ENCODE measurements around the gene IRAK2. TPM values are rescaled to one million over a fixed set of nuclear protein-coding genes. Genes with fewer than 3 reads are reported as not detected.
"Not testable (repeated sequence)": the region's sequence is repeated elsewhere in the genome, so short reads cannot be mapped to it uniquely, and the experiment has no call there.

IRAK2 gene
- polyA plus RNA-seq, 1 experiment: 2.5 TPM

DNA sequence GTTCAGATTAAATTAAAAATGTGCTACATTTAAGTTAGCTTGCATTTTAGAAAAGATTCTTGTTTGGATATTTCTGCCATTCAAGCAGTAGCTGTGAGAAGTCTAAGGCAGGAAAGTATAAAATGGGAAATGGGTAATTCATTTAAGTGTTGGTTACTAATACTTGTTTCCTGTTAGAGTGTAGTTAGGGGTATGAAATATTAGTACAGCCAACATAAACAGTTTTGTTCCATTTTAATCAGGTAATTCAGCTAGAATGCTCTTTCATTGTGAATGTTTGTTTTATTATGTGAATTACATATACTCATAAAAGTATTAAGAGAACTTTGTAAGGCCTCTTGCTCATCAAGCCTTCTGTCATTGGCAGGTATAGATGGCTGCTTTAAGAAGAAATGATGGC is 103.4 kb downstream of the IRAK2 start:
- ChIA-PET POLR2A (no interaction called here), CTCF (no interaction called here)
- Histone ChIP-seq H3K27me3 (ENCODE audit: control insufficient read depth, insufficient read depth, low read length) (no peaks in the 10 kb centered on the region), H3K4me3 (ENCODE audit: low read depth, low read length) (no peak overlapping the region), H3K36me3 (ENCODE audit: control insufficient read depth, insufficient read depth, low read length) (peaks cover 8% of the 10 kb centered on the region)
- DNase-seq (ENCODE audit: low read depth): no peak
- TF ChIP-seq, protein P1, sequence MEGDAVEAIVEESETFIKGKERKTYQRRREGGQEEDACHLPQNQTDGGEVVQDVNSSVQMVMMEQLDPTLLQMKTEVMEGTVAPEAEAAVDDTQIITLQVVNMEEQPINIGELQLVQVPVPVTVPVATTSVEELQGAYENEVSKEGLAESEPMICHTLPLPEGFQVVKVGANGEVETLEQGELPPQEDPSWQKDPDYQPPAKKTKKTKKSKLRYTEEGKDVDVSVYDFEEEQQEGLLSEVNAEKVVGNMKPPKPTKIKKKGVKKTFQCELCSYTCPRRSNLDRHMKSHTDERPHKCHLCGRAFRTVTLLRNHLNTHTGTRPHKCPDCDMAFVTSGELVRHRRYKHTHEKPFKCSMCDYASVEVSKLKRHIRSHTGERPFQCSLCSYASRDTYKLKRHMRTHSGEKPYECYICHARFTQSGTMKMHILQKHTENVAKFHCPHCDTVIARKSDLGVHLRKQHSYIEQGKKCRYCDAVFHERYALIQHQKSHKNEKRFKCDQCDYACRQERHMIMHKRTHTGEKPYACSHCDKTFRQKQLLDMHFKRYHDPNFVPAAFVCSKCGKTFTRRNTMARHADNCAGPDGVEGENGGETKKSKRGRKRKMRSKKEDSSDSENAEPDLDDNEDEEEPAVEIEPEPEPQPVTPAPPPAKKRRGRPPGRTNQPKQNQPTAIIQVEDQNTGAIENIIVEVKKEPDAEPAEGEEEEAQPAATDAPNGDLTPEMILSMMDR (IDR thresholded peaks at IDR 0.05; ENCODE audit: insufficient read depth, low read depth, low read length): no peak

DNA sequence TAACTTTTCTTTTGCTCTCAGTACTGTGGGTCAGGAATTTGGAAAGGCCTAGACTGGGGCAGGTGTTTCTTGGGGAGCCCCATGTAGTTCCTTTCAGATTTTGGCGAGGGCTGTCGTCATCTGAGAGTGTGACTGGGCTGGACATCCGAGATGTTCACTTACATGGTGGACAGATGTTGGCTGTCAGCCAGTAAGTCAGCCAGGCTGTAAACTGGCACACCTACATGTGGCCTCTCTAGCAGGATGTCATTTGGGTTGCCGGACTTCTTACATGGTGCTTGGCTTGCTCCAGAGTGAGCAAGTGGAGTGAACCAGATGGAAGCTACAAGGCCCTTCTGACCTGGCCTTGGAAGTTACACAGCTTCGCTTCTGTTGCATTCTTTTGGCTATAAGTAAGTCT is 104.2 kb downstream of the IRAK2 start:
- H3K27me3 ChIP-seq (ENCODE audit: control insufficient read depth, insufficient read depth, low read length): no peaks in the 10 kb centered on the region
- no peak for DNase-seq (ENCODE audit: low read depth)
- TF ChIP-seq, protein P1 (IDR thresholded peaks at IDR 0.05; ENCODE audit: insufficient read depth, low read depth, low read length): no peak
- H3K4me3 ChIP-seq (ENCODE audit: low read depth, low read length): no peak overlapping the region
- POLR2A ChIA-PET: no interaction called here
- peaks cover 8% of the 10 kb centered on the region for H3K36me3 ChIP-seq (ENCODE audit: control insufficient read depth, insufficient read depth, low read length)
- CTCF ChIA-PET: no interaction called here

DNA sequence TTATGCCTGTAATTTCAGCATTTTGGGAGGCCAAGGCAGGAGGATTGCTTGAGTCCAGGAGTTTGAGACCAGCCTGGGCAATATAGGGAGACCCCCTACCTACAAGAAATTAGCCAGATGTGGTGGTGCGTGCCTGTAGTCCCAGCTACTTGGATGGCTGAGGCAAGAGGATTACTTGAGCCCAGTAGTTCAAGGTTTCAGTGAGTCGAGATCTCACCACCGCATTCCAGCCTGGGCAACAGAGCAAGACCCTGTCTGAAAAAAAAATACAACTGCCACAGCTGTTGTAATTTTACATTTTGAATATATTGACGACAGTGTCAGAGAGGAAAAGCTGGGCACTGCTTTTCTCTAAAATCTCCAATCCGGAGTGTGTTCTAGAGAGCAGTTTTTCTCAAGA is 104.7 kb downstream of the IRAK2 start:
- Histone ChIP-seq H3K36me3 (ENCODE audit: control insufficient read depth, insufficient read depth, low read length) (peaks cover 8% of the 10 kb centered on the region), H3K27me3 (ENCODE audit: control insufficient read depth, insufficient read depth, low read length) (no peaks in the 10 kb centered on the region), H3K4me3 (ENCODE audit: low read depth, low read length) (no peak overlapping the region)
- no peak for DNase-seq (ENCODE audit: low read depth)
- TF ChIP-seq, protein P1 (IDR thresholded peaks at IDR 0.05; ENCODE audit: insufficient read depth, low read depth, low read length): no peak
- CTCF ChIA-PET: no interaction called here
- POLR2A ChIA-PET: no interaction called here

DNA sequence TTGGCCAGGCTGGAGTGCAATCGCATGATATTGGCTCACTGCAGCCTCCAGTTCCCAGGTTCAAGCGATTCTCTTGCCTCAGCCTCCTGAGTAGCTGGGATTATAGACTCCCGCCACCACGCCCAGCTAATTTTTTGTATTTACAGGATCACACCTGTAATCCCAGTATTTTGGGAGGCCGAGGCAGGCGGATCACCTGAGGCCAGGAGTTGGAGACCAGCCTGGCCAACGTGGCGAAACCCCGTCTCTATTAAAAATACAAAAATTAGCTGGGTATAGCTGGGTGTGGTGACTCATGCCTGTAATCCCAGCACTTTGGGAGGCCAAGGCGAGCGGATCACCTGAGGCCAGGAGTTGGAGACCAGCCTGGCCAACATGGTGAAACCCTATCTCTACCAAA is 107.8 kb downstream of the IRAK2 start:
- CTCF ChIA-PET: interaction anchor here (1.7 kb wide), 1 partner anchor 9 kb away, joined by 9 read pairs; no protein-coding TSS in a partner anchor
- H3K4me3 ChIP-seq (ENCODE audit: low read depth, low read length); H3K36me3 ChIP-seq (ENCODE audit: control insufficient read depth, insufficient read depth, low read length); H3K27me3 ChIP-seq (ENCODE audit: control insufficient read depth, insufficient read depth, low read length); DNase-seq (ENCODE audit: low read depth): not testable (repeated sequence)
- POLR2A ChIA-PET: interaction anchor here (0.7 kb wide), 1 partner anchor 518 kb away, joined by 4 read pairs; no protein-coding TSS in a partner anchor

DNA sequence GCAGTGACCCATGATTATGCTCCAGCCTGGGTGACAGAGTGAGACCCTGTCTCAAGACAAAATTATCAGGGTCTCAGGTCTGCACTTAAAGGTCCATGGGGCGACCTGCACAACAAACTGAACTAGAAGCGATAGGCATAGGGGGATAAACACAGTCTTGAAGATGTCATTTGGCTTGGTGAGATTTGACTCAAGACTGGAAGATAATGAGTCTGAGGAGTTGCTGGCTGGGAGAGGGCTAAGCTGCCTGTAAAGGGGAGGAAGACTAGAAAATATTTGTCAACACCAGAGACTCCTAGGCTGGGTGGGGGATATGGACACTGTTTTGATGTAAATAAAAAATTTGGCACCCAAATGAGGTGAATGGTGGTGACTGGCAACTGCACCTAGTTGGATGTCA is 108.3 kb downstream of the IRAK2 start:
- DNase-seq (ENCODE audit: low read depth): no peak
- Histone ChIP-seq H3K4me3 (ENCODE audit: low read depth, low read length) (no peak overlapping the region), H3K36me3 (ENCODE audit: control insufficient read depth, insufficient read depth, low read length) (peaks cover 9% of the 10 kb centered on the region), H3K27me3 (ENCODE audit: control insufficient read depth, insufficient read depth, low read length) (no peaks in the 10 kb centered on the region)
- TF ChIP-seq, protein P1 (IDR thresholded peaks at IDR 0.05; ENCODE audit: insufficient read depth, low read depth, low read length): no peak
- CTCF ChIA-PET: interaction anchor here (1.7 kb wide), 1 partner anchor 9 kb away, joined by 9 read pairs; no protein-coding TSS in a partner anchor
- POLR2A ChIA-PET: interaction anchor here (0.7 kb wide), 1 partner anchor 518 kb away, joined by 4 read pairs; no protein-coding TSS in a partner anchor

DNA sequence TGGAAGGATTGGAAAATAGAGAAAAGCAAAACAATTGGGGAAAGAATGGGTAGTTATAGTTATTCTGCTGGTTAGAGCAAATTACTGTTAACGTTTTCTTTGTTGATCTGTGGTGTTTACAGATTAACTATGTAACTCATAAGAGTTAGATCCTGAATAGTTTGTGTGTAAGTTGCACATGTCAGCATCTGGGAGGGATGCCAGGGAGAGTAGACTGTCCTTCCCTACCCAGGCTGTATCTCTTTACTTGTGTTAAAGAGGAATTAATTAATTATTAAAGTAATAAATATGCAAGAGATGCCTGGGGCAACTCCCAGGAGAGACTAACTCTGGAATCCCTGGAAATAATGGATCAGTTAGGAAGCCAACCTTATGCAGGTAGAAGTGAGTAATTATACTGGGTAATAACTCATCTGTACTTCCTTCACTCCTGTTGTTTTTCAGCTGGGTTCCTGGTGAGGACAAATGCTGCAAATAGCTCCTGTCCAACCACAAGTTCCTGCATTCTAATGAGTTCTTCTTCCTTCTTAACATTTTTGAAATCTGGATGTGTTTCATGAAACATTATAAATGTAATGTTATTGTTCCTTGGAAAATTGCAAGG is 109.1 kb downstream of the IRAK2 start:
- CTCF ChIA-PET: interaction anchor here (1.7 to 2.0 kb wide), 2 partner anchors 10 kb away, joined by 5 to 7 read pairs; no protein-coding TSS in a partner anchor
- TF ChIP-seq, protein P1 (IDR thresholded peaks at IDR 0.05; ENCODE audit: insufficient read depth, low read depth, low read length): no peak
- H3K27me3 ChIP-seq (ENCODE audit: control insufficient read depth, insufficient read depth, low read length): no peaks in the 10 kb centered on the region
- no peak overlapping the region for H3K4me3 ChIP-seq (ENCODE audit: low read depth, low read length)
- no peak for DNase-seq (ENCODE audit: low read depth)
- POLR2A ChIA-PET: no interaction called here
- H3K36me3 ChIP-seq (ENCODE audit: control insufficient read depth, insufficient read depth, low read length): peaks cover 17% of the 10 kb centered on the region
